Measurements from ENCODE around the gene SLC25A20.
"Not testable (repeated sequence)": the region's sequence is repeated elsewhere in the genome, so short reads cannot be mapped to it uniquely, and the experiment has no call there.

The SLC25A20 gene, protein sequence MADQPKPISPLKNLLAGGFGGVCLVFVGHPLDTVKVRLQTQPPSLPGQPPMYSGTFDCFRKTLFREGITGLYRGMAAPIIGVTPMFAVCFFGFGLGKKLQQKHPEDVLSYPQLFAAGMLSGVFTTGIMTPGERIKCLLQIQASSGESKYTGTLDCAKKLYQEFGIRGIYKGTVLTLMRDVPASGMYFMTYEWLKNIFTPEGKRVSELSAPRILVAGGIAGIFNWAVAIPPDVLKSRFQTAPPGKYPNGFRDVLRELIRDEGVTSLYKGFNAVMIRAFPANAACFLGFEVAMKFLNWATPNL

DNA sequence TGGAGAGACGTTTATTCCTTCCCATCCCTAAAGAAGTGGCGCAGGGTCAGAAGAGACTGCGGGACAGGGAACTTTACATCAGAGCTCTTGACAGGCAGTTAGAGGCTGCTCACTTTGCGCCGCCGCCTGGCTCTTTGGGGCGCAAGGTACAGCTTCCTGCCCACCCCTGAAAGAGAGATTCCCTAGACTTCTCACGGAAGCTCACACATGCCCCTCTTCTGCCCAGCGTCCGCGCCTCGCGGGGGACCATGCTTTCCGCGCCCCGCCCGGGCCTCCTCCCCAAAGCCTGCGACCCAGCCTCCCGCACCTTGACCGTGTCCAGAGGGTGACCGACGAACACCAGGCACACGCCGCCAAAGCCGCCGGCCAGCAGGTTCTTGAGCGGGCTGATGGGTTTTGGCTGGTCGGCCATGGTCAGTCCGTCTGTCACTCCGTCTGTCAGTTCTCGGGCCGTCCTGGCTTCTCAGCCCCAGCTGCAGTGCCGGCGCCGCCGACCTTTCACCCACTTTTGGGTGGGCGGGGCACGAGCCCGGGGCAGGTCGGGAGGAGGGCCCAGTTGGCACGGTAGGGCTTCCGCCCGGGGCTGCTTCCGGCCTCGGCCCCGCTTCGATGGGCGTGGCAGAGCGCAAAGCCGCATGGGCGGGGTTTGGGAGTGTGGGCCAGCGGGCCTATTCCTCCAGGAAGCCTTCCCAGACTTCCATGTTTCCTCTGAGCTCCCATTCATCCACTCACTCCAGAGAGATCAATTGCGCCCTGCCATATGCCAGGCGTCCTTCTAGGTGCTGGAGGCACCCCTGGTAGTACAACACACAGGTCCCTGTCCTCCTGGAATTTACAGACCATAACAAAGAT is at the start of gene SLC25A20:
SLC25A20 (minus strand) TSS at position 500 of the 852 bp plus-strand sequence; CDS start at position 412, 88 bp downstream.
- peak; percentile 47 for DNase-seq

DNA sequence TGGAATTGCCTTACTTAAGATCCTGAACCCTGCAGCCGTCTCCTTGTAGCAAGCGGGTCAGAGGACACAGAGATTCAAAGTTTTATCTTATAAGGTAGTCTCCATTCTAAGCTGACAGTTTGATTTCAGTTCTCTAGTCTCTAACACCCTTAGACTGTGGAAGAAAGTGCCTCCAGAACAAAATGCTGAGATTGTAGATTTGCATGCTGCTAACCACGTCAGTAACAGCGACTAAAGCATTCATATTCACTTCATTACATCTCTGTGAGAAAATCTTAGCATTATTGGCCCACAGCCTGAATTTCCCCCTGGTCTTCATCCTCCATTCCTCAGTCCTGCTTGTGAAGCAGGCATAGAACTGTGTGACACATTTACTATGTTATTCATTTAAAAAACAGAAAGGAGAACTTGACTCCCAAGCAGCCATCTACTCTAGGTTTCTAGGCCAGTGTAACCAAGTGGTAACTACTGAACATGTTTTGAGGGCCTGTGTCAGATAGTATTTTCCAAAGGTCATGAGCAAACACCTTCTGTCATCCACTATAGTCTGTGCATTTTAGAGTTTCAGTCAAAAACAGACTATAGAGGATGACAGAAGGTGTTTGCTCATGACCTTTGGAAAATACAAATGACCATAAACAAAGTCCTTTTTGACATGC is 47.3 kb upstream of the SLC25A20 start:
- DNase-seq = no peak

DNA sequence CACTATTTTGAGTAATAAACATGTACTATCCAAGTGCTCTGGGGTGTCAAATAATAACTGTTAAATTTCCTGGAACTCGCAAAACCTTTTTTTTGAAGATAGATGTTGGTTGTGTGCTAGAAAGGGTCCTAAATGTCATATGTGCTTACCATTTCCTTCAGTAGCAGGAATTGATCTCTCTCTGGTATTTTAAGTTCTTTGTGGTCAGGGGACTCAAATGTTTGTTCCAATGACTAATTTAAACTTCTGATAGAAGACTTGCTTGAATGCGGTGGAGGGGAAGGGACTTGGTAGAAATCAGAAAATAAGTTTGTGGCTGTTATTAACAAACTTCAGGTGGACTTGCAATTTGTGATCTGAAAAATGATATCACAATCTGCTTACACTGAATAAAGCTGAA is 46.8 kb upstream of the SLC25A20 start:
- DNase-seq = no peak

- DNase-seq = no peak
Measured at GRCh38 chr3:48938689-48939088, 40.0 kb upstream of the SLC25A20 start.

GRCh38 chr3:48938156-48938555 is 39.5 kb upstream of the SLC25A20 start:
- no peak for DNase-seq

DNA sequence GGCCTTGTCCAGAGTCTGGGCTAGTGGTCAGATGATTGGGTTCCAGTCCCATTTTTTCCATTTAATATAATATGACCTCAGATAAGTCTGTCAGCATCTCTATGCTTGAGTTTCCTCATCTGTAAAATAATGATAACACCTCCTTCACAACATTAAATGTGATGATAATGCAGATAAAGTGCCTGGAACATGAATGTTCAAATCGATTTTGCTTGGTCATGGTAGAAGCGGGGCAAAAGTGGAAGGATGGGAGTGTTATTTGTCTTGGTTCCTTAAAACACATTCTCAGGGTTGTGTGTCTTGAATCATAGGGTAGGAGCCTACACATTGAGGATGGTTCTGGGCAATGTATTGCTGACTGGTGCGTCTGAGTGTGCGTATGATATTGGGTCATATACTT is 36.8 kb upstream of the SLC25A20 start:
- no peak for DNase-seq

DNA sequence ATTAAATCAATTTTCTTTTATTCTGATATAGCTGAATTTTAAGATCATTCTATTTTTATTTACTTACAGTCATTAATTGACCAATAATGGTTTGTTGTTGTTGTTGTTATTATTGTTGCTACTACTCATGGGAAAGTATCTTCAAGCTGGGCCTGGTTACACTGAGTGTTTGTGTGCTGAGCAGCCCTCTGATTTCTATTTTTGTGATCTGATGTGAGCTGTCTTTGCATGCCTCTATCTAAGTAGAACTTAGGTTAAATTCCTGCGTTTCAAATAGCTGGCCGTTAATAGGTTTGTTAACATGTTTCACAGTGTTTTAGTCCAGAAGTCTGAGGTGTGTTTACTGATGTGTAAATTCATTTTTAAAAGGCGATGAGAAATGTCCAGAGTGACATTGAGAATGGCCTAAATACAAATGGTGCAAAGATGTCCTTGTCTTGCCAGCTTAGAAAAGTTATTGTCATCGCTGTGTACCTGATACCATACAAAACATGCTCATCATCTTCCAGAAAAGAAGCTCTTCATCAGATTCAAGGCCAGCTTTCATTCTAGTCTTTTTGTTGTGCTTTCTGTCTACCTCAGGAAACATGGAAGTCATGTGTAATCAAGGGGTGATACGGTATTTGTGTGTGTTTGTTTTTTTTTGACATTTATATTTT is 35.8 kb upstream of the SLC25A20 start:
- DNase-seq = no peak

- DNase-seq = no peak
Measured at GRCh38 chr3:48931944-48932580, 33.4 kb upstream of the SLC25A20 start.

DNA sequence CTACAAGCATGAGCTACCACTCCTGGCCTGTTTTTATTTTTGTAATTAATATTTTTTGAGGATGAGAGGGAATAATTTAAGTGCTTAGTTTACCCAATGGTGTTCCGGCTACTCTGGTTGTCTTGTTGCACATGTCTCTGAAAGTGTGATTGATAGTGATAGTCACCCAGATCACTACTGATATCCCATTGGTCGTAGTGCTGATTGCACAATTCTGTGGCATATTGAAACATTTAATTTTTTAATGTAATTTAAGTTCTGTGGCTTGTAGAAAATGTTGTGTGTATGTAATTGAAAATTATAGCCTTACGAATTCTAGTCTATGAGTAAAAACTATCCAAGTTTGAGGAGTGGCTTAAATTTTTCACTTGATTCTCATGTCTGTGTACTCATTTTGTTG is 31.9 kb upstream of the SLC25A20 start:
- DNase-seq = no peak

DNA sequence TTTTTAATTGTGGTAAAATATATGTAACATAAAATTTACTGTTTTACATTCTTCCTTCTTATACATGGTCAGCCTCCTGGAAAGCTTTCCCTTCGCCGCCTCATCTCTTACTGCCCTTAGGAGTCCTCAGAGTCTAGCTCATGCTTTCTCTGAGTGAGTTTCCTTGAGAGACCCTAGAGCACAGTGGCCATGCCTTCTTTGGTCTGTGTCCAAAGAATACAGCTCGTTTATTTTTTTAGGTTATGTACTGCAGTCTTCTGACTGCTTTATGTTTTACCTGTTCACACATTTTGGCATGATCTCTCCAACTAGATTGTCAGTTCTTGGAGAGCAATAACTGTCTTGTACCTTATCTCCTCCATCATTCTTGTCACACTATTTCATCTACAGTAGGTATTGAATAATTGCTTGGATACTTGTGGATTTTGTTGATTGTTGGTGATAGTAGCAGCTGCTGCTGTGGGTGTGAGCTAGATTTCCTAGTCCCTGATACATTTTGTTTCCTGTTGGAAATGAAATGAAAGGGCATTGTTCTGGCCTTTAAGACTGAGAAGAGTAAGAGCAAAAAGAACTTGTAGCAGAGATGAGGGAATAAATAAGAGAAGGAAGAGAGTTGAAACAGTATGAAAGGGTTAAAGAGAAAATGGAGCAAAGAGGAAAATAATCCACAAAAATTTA is 30.8 kb upstream of the SLC25A20 start:
- DNase-seq = no peak

DNA sequence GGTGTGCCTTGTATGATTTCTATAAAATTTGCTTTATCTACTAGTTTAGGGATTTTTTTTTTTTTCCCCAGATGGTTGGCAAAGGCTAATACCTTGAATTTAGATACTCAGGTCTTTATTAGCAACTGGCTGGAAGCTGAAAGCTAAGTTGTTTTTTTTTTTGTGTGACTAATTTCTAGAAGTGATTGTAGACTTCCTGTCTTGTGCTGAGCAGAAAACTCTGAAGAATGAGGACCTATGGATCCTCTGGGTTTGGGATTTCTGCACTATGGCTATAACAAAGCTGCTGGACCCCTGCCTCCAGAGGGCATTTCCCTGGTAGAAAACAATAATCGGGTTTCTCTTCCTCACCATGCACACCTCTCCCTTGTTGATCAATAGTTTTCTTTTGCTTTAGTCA is 30.0 kb upstream of the SLC25A20 start:
- no peak for DNase-seq

DNA sequence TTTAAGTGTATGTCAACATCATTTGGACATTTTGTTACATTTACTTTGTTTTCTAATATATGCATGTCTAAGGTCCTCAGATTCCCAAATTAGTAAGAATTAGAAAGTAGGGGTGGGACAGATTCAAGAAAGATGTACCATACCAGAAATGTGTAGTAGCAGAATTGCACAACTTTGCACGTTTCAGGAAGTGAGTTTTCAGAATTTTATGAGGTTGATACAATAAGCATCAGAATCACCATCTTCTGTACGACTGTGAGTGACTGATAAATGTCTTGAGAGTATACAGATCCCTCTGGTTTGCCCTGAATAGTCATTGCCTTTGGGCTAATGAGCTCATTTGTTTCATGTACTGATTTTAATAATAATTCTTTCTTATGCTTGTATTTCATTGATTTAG is 29.2 kb upstream of the SLC25A20 start:
- DNase-seq = no peak

- no peak for DNase-seq
Measured at GRCh38 chr3:48926425-48927392, 28.0 kb upstream of the SLC25A20 start.

DNA sequence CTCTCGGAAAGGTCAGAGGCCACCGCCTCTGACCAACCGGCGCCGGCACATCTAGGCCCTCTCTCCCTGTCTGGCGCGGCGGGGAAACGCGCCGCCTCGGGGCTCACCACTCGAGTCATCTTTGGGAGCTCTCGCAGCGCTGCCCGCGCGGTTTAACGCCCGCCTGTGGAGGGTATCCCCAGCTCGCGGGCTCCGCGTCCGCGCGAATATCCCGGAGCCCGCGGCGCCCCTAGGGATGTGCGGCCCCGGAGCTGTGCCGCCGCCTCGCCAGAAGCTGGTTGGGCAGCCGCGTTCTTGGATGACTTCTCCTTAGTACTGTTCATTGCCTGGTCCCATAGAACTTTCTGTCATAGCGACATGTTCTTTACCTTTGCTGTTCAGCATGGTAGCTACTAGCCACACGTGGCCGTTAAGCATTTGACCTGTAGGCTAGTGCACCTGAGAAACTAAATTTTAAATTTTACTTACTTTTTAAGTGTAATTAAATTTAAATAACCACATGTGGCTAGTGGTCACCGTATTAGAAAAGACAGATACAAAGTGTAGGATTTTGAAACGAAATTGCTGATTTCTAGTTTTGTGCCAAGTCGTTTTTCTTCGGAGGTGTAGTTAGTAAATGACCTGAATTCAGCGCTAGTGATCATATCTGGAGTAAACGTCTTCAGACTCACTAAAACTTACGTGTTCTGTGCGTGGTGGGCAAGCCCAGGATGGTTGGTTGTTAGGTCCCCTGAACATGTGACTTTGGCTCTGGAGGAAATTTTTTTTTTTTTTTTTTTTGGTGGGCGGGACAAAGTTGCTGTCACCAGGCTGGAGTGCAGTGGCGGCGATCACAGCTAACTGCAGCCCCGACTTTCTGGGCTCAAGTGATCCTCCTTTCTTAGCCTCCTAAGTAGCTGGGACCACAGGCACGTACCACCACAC is 20.8 kb upstream of the SLC25A20 start:
- DNase-seq = peak; percentile 35

DNA sequence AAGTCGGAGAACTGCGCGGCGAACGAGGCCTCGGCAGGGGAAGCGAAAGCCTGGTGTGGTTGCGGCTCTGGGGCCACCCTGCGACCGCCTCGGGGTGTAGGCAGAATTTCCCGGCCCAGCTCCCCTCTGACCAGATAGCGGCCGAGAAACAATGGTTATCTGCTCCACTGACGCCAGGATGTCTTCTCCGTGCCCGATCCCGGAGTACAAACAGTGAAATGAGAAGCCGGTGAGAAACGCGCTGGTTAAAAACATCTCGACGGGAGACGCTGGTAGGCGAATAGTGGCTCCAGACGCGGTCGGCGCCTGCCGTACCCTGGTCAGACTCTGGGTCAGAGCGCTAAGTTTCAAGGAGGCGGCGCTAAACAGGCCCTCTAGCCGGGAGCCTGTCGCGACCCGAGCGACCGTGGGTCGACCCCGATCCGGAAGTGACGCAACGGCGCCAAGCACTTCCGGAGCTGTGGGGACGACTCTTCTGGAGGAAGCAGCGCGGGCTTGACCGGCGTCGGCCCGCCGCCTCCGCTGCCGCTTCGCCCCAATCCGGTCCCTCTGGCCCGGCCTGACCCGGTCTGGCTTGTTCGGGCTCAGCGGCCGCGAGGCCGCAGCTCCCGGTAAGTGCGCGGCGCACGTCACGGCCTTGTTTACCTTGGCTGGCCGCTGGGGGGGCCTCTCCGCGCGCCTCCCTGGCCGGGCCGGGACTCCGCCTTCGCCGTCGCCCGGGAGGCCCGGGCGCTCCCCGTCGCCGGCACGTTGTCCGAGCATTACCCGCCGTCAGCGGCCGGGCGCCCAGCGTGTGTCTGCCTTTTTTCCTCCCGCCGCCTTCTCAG is 19.9 kb upstream of the SLC25A20 start, which contains the start of gene ARIH2:
ARIH2 (plus strand) TSS at position 455 of the 827 bp plus-strand sequence. CDS start 8,717 bp downstream, outside the sequence.
- DNase-seq = peak; percentile 55

DNA sequence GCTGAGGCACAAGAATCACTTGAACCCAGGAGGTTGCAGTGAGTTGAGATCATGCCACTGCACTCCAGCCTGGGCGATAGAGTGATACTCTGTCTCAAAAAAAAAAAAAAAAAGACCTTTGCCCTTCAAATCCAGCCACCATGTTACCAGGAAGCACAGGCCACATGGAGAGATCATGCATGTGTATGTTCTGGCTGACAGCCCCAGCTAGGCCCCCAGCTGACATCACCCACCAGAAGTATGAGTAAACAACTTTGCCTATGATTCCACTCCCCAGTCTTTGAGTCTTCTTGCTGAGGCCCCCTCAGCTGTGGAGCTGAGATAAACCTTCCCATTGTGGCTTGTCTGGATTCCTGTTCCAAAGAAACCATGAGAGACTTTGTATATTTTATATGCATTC is 16.6 kb upstream of the SLC25A20 start:
- DNase-seq = no peak

DNA sequence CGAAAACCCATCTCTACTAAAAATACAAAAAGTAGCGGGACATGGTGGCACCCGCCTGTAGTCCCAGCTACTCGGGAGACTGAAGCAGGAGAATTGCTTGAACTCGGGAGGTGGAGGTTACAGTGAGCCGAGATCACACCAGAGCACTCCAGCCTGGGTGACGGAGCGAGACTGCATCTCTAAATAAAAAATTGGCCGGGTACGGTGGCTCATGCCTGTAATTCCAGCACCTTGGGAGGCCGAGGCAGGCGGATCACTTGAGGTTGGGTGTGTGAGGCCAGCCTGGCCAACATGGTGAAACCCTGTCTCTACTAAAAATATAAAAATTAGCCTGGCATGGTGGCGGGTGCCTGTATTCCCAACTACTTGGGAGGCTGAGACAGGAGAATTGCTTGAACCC is 8.3 kb upstream of the SLC25A20 start:
- not testable (repeated sequence) for DNase-seq

- no peak for DNase-seq
Measured at GRCh38 chr3:48899273-48899672, 591 bp upstream of the SLC25A20 start.
